ENCODE results near the gene TOPAZ1. TPM values are rescaled to one million over a fixed set of nuclear protein-coding genes. Genes with fewer than 3 reads are reported as not detected.

The TOPAZ1 gene
- total and polyA plus RNA-seq, 9 of the 15 experiments (the other 6 are each of a cell fraction or from before 2014, with no cell fraction given) = 0.01 TPM; not detected in 8

DNA sequence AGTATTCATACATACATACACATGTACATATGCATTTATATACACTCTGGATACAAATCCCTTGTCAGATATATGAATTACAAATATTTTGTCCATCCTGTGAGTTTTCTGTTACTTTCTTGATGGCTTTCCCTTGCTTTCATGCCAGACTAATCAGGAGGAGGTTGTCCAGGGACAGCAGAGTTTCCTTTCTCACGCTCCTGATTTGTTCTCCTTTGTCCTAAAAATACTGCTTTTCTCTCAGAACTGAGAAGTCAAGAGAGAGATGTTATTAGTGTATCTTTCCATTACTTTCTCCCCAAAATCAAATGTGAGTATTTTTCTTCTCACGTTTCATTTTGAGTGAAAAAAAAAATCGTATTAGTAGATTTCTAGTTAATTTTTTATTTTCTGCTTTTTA is 84.8 kb downstream of the TOPAZ1 start:
- Histone ChIP-seq H3K4me3 (no peak overlapping the region), H4K20me1 (replicated peaks; ENCODE audit: control insufficient read depth, insufficient read depth, low read length) (no peaks in the 10 kb centered on the region), H3K9me1 (ENCODE audit: control insufficient read depth, insufficient read depth, low read length) (no peaks in the 10 kb centered on the region), H3K79me2 (ENCODE audit: control insufficient read depth, insufficient read depth, low read length) (no peaks in the 10 kb centered on the region), H3K4me1 (replicated peaks in 1 of 2; ENCODE audit: control insufficient read depth in 2 of 2, insufficient read depth in 2 of 2, low read length in 2 of 2) (no peaks in the 10 kb centered on the region; a peak in 1 of 5 replicates), H3K27ac (ENCODE audit: extremely low read depth, low read depth, low read length) (peak overlapping the region; percentile 27; the same call in 1 of the 3 replicates), H3K9ac (ENCODE audit: insufficient read depth in 1 of 2, low read depth in 2 of 2, low read length in 2 of 2) (no peak overlapping the region), H3K27me3 (ENCODE audit: control insufficient read depth in 2 of 2, insufficient read depth in 2 of 2, low read length in 2 of 2) (no peaks in the 10 kb centered on the region), H3K9me3 (replicated peaks; ENCODE audit: control insufficient read depth, insufficient read depth, low read depth, low read length) (peaks cover 5% of the 10 kb centered on the region; the same call in 1 of the 2 replicates), H3K4me2 (ENCODE audit: insufficient read depth, low read length) (no peak overlapping the region), H3K36me3 (ENCODE audit: control insufficient read depth, insufficient read depth, low read length) (no peaks in the 10 kb centered on the region), H2AFZ (ENCODE audit: low read depth, low read length) (peak overlapping the region; percentile 11; the same call in 1 of the 2 replicates)
- ChIA-PET POLR2A (no interaction called here), CTCF (ENCODE audit: low intra/inter-chr PET ratio) (no interaction called here)
- ATAC-seq (no peak), DNase-seq (ENCODE audit: extremely low read depth in 1 of 4, low spot score in 3 of 4) (no peak), FAIRE-seq (no peak)
- in situ Hi-C loops (cut with MboI) (loop anchor here (10.0 kb wide), 1 partner anchor 188 kb away; no protein-coding TSS in a partner anchor), intact Hi-C loops (cut with micrococcal nuclease) (loop anchor here (10.0 kb wide), 1 partner anchor 668 kb away; no protein-coding TSS in a partner anchor)
- no peak for TF ChIP-seq POLR2AphosphoS2 (IDR thresholded peaks at IDR 0.05; ENCODE audit: low read length)
- no peak for TF ChIP-seq SRF (CRISPR knock-in tag; IDR thresholded peaks at IDR 0.05)
- TF ChIP-seq, protein P1, sequence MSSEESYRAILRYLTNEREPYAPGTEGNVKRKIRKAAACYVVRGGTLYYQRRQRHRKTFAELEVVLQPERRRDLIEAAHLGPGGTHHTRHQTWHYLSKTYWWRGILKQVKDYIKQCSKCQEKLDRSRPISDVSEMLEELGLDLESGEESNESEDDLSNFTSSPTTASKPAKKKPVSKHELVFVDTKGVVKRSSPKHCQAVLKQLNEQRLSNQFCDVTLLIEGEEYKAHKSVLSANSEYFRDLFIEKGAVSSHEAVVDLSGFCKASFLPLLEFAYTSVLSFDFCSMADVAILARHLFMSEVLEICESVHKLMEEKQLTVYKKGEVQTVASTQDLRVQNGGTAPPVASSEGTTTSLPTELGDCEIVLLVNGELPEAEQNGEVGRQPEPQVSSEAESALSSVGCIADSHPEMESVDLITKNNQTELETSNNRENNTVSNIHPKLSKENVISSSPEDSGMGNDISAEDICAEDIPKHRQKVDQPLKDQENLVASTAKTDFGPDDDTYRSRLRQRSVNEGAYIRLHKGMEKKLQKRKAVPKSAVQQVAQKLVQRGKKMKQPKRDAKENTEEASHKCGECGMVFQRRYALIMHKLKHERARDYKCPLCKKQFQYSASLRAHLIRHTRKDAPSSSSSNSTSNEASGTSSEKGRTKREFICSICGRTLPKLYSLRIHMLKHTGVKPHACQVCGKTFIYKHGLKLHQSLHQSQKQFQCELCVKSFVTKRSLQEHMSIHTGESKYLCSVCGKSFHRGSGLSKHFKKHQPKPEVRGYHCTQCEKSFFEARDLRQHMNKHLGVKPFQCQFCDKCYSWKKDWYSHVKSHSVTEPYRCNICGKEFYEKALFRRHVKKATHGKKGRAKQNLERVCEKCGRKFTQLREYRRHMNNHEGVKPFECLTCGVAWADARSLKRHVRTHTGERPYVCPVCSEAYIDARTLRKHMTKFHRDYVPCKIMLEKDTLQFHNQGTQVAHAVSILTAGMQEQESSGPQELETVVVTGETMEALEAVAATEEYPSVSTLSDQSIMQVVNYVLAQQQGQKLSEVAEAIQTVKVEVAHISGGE (CRISPR knock-in tag; IDR thresholded peaks at IDR 0.05) = no peak
- TF ChIP-seq MEF2A (IDR thresholded peaks at IDR 0.05; ENCODE audit: control insufficient read depth, low read depth, low read length) = no peak
- TF ChIP-seq SETDB1 (IDR thresholded peaks at IDR 0.05; ENCODE audit: low read length) = no peak
- TF ChIP-seq ESRRA (IDR thresholded peaks at IDR 0.05; ENCODE audit: borderline replicate concordance, low read depth) = no peak
- no peak for TF ChIP-seq TCFL5 (CRISPR knock-in tag; conservative IDR thresholded peaks at IDR 0.05)
- TF ChIP-seq, protein P2, sequence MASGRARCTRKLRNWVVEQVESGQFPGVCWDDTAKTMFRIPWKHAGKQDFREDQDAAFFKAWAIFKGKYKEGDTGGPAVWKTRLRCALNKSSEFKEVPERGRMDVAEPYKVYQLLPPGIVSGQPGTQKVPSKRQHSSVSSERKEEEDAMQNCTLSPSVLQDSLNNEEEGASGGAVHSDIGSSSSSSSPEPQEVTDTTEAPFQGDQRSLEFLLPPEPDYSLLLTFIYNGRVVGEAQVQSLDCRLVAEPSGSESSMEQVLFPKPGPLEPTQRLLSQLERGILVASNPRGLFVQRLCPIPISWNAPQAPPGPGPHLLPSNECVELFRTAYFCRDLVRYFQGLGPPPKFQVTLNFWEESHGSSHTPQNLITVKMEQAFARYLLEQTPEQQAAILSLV (tag; IDR thresholded peaks at IDR 0.05) = no peak
- no peak for TF ChIP-seq PTTG1 (tag; IDR thresholded peaks at IDR 0.05; ENCODE audit: low read depth)
- no peak for TF ChIP-seq GABPB1 (CRISPR knock-in tag; IDR thresholded peaks at IDR 0.05)
- TF ChIP-seq, protein P3, sequence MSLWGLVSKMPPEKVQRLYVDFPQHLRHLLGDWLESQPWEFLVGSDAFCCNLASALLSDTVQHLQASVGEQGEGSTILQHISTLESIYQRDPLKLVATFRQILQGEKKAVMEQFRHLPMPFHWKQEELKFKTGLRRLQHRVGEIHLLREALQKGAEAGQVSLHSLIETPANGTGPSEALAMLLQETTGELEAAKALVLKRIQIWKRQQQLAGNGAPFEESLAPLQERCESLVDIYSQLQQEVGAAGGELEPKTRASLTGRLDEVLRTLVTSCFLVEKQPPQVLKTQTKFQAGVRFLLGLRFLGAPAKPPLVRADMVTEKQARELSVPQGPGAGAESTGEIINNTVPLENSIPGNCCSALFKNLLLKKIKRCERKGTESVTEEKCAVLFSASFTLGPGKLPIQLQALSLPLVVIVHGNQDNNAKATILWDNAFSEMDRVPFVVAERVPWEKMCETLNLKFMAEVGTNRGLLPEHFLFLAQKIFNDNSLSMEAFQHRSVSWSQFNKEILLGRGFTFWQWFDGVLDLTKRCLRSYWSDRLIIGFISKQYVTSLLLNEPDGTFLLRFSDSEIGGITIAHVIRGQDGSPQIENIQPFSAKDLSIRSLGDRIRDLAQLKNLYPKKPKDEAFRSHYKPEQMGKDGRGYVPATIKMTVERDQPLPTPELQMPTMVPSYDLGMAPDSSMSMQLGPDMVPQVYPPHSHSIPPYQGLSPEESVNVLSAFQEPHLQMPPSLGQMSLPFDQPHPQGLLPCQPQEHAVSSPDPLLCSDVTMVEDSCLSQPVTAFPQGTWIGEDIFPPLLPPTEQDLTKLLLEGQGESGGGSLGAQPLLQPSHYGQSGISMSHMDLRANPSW (CRISPR knock-in tag; IDR thresholded peaks at IDR 0.05) = no peak
- BruUV-seq (replicated peaks) = no TSS peak
- WGBS (ENCODE audit: insufficient coverage, low coverage, missing lambda C conversion rate) = 60% methylated on average over 3 of the region's 3 CpGs

All from K562 (cell line).